Occipital lobe (tissue), 2 donors: ENCODE data around the gene IL19. TPM values are rescaled to one million over a fixed set of nuclear protein-coding genes. Genes with fewer than 3 reads are reported as not detected.

ENCODE experiments used
- DNase-seq: peaks from one replicate; lab custom pipeline; 2025; lab: John Stamatoyannopoulos, UW
- total RNA-seq: library from RNA; depleted of rRNA; stranded (reverse); fragments of >200 nt; gene quantifications from one replicate; pipeline ENCODE4 v1.2.3, GENCODE V29; 2014

The IL19 gene
- total RNA-seq, 1 donor from 2014 or later = not detected

GRCh38 chr1:206854401-206855129, 84.0 kb downstream of the IL19 start:
- DNase-seq = no peak

- DNase-seq = no peak
These were observed 85.3 kb downstream of the IL19 start for GRCh38 chr1:206855859-206856258.

GRCh38 chr1:206856674-206857464, 86.3 kb downstream of the IL19 start:
- no peak for DNase-seq

- no peak for DNase-seq
These were observed 88.5 kb downstream of the IL19 start for GRCh38 chr1:206859082-206859521.

- DNase-seq = no peak
These were observed 89.6 kb downstream of the IL19 start for GRCh38 chr1:206860165-206860564.

- DNase-seq = no peak
These were observed 92.7 kb downstream of the IL19 start for GRCh38 chr1:206863266-206863665.

- no peak for DNase-seq
These were observed 94.5 kb downstream of the IL19 start, which contains the start of gene IL20 for GRCh38 chr1:206864939-206865671. IL20 (plus strand) TSS chr1:206865623; CDS start chr1:206865853, 230 bp downstream.

GRCh38 chr1:206866062-206866461, 95.5 kb downstream of the IL19 start:
- no peak for DNase-seq

- no peak for DNase-seq
These were observed 96.7 kb downstream of the IL19 start for GRCh38 chr1:206867239-206867638.

- DNase-seq = no peak
These were observed 97.1 kb downstream of the IL19 start for GRCh38 chr1:206867716-206868115.

- DNase-seq = no peak
These were observed 97.7 kb downstream of the IL19 start for GRCh38 chr1:206868264-206868663.

GRCh38 chr1:206872139-206872538, 101.6 kb downstream of the IL19 start:
- DNase-seq = no peak

- DNase-seq = no peak
These were observed 103.1 kb downstream of the IL19 start for GRCh38 chr1:206873603-206874188.

- DNase-seq = no peak
These were observed 105.3 kb downstream of the IL19 start for GRCh38 chr1:206875752-206876377.

- DNase-seq = no peak
These were observed 107.9 kb downstream of the IL19 start for GRCh38 chr1:206878456-206878855.

- DNase-seq = no peak
These were observed 109.7 kb downstream of the IL19 start for GRCh38 chr1:206880314-206880713.

- no peak for DNase-seq
These were observed 112.0 kb downstream of the IL19 start for GRCh38 chr1:206882555-206882954.

GRCh38 chr1:206883160-206883559, 112.6 kb downstream of the IL19 start:
- no peak for DNase-seq

- no peak for DNase-seq
These were observed 113.3 kb downstream of the IL19 start for GRCh38 chr1:206883876-206884275.

- no peak for DNase-seq
These were observed 114.9 kb downstream of the IL19 start for GRCh38 chr1:206885341-206886060.
